OCI-LY1 (cell line): Measurements from ENCODE around the gene TARBP2.

Source experiments
- H2AFZ ChIP-seq: fragments of 200-600 bp; sonication (generic), shearing (Covaris generic); 2 replicates; pipeline ENCODE4 v1.6.0; 2014; ENCODE audit warnings: antibody characterized with exemption, mild to moderate bottlenecking, low read length
- H3F3A ChIP-seq: fragments of 200-600 bp; sonication (generic), shearing (Covaris generic); 2 replicates; pipeline ENCODE4 v1.6.0; 2014; ENCODE audit warnings: mild to moderate bottlenecking, antibody characterized with exemption, low read length, moderate library complexity; ENCODE audit not compliant: insufficient read depth
- H3K27ac ChIP-seq: fragments of 200-600 bp; sonication (generic); 2 replicates; pipeline ENCODE4 v1.5.1; 2014; ENCODE audit warnings: low read length, mixed run types, mild to moderate bottlenecking, low read depth; ENCODE audit not compliant: poor library complexity, severe bottlenecking
- H3K27me3 ChIP-seq: fragments of 200-600 bp; sonication (generic); 2 replicates; pipeline ENCODE4 v1.6.0; 2014; ENCODE audit warnings: antibody characterized with exemption, mild to moderate bottlenecking, low read length, moderate library complexity; ENCODE audit not compliant: insufficient read depth
- H3K36me3 ChIP-seq: fragments of 200-600 bp; sonication (generic); 2 replicates; pipeline ENCODE4 v1.6.1; 2014; ENCODE audit warnings: mild to moderate bottlenecking, antibody characterized with exemption, low read length, moderate library complexity, mixed read lengths; ENCODE audit not compliant: insufficient read depth
- H3K4me1 ChIP-seq: fragments of 200-600 bp; sonication (generic); 2 replicates; pipeline ENCODE4 v1.5.1; 2014; ENCODE audit warnings: mild to moderate bottlenecking, low read length, moderate library complexity; ENCODE audit not compliant: insufficient read depth, severe bottlenecking
- H3K4me2 ChIP-seq: fragments of 200-600 bp; sonication (generic), shearing (Covaris generic); 2 replicates; pipeline ENCODE4 v1.6.1; 2014; ENCODE audit warnings: low read length
- H3K4me3 ChIP-seq: fragments of 200-600 bp; sonication (generic); 2 replicates; pipeline ENCODE4 v1.5.1; 2014; ENCODE audit warnings: low read length, low read depth, mild to moderate bottlenecking, mixed read lengths; ENCODE audit not compliant: poor library complexity, severe bottlenecking
- H3K79me2 ChIP-seq: fragments of 200-600 bp; shearing (Covaris generic); 2 replicates; pipeline ENCODE4 v1.6.1; 2016; ENCODE audit warnings: mixed run types, low read length, mixed read lengths; ENCODE audit not compliant: insufficient read depth
- H3K9ac ChIP-seq: fragments of 200-600 bp; sonication (generic), shearing (Covaris generic); 2 replicates; pipeline ENCODE4 v1.6.1; 2014; ENCODE audit warnings: mild to moderate bottlenecking, low read length, mixed read lengths
- H3K9me2 ChIP-seq: fragments of 200-600 bp; sonication (generic), shearing (Covaris generic); 2 replicates; pipeline ENCODE4 v1.6.1; 2014; ENCODE audit warnings: low read depth, mild to moderate bottlenecking, low read length, mixed read lengths
- H3K9me3 ChIP-seq: fragments of 200-600 bp; shearing (Covaris generic); 2 replicates; pipeline ENCODE4 v1.6.1; 2014; ENCODE audit warnings: low read length, mixed read lengths
- H4K20me1 ChIP-seq: fragments of 200-600 bp; sonication (generic), shearing (Covaris generic); 2 replicates; pipeline ENCODE4 v1.6.0; 2016; ENCODE audit warnings: mild to moderate bottlenecking, low read length; ENCODE audit not compliant: insufficient read depth
- EZH2 ChIP-seq: fragments of 200-600 bp; sonication (generic), shearing (Covaris generic); IDR thresholded peaks from 2 replicates; pipeline ENCODE4 v1.8.0; 2017; ENCODE audit warnings: borderline replicate concordance, mixed run types, mild to moderate bottlenecking, antibody characterized with exemption, low read length, moderate library complexity, mixed read lengths
- TF ChIP-seq, protein P1 (sequence below): fragments of 200-600 bp; sonication (generic), shearing (Covaris generic); IDR thresholded peaks from 2 replicates; pipeline ENCODE4 v1.5.1; 2017; ENCODE audit warnings: mild to moderate bottlenecking, antibody characterized with exemption, low read length, moderate library complexity, mixed read lengths

The TARBP2 gene

DNA sequence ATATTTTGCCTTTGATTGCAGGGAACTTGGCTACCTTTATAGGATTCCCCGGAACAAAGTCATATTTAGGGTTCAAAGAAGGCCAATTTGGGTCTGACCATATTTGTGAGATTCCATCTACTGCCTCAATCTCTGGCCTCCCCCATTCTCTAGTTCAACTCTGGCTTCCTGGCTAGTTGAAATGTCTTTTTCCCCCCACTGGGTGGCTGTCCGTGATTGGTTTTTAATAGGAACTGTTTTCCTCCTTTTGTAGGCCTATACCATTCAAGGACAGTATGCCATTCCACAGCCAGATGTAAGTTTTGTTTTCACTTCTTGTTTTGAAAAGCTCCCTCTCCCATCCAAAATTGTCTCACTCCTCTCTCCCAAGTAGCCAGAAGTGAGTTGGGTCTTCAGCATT is 35.4 kb upstream of the TARBP2 start:
- Histone ChIP-seq H3K27me3 (no peaks in the 10 kb centered on the region), H3K4me3 (no peak overlapping the region), H2AFZ (no peak overlapping the region), H3K36me3 (peaks cover 100% of the 10 kb centered on the region), H4K20me1 (no peaks in the 10 kb centered on the region), H3K9ac (no peak overlapping the region), H3K9me2 (no peaks in the 10 kb centered on the region), H3F3A (no peaks in the 10 kb centered on the region), H3K4me1 (no peaks in the 10 kb centered on the region), H3K27ac (no peak overlapping the region), H3K79me2 (no peaks in the 10 kb centered on the region), H3K4me2 (no peak overlapping the region), H3K9me3 (no peaks in the 10 kb centered on the region)
- no peak for TF ChIP-seq EZH2
- TF ChIP-seq, protein P1, sequence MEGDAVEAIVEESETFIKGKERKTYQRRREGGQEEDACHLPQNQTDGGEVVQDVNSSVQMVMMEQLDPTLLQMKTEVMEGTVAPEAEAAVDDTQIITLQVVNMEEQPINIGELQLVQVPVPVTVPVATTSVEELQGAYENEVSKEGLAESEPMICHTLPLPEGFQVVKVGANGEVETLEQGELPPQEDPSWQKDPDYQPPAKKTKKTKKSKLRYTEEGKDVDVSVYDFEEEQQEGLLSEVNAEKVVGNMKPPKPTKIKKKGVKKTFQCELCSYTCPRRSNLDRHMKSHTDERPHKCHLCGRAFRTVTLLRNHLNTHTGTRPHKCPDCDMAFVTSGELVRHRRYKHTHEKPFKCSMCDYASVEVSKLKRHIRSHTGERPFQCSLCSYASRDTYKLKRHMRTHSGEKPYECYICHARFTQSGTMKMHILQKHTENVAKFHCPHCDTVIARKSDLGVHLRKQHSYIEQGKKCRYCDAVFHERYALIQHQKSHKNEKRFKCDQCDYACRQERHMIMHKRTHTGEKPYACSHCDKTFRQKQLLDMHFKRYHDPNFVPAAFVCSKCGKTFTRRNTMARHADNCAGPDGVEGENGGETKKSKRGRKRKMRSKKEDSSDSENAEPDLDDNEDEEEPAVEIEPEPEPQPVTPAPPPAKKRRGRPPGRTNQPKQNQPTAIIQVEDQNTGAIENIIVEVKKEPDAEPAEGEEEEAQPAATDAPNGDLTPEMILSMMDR, result no peak

DNA sequence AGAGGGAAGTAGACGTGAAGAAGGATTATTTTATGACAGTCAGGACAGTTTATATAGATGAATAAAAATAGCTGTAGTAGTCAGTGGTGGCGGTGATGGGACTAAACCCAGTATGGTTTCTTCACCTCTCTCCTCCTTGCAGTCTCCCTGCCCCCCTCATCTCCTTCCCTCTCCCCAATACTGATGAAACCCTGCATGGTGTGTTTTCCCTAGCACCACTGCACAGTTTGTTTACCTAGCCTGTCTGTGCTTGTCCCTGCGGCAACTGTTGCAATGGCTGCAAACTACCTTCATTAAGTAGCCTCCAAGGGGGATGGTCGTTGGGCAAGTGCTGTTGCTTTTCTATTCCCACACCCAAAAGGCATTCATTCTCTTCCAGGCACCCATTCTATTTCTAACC is 34.4 kb upstream of the TARBP2 start:
- H3K9me2 ChIP-seq, result no peaks in the 10 kb centered on the region
- no peaks in the 10 kb centered on the region for H3K4me1 ChIP-seq
- no peak overlapping the region for H3K9ac ChIP-seq
- H3K27ac ChIP-seq, result no peak overlapping the region
- no peak overlapping the region for H3K4me3 ChIP-seq
- H3K27me3 ChIP-seq, result no peaks in the 10 kb centered on the region
- no peaks in the 10 kb centered on the region for H3K79me2 ChIP-seq
- no peaks in the 10 kb centered on the region for H3F3A ChIP-seq
- H3K9me3 ChIP-seq, result no peaks in the 10 kb centered on the region
- no peak overlapping the region for H3K4me2 ChIP-seq
- TF ChIP-seq, protein P1, result no peak
- no peak overlapping the region for H2AFZ ChIP-seq
- H3K36me3 ChIP-seq, result peaks cover 98% of the 10 kb centered on the region
- H4K20me1 ChIP-seq, result no peaks in the 10 kb centered on the region

DNA sequence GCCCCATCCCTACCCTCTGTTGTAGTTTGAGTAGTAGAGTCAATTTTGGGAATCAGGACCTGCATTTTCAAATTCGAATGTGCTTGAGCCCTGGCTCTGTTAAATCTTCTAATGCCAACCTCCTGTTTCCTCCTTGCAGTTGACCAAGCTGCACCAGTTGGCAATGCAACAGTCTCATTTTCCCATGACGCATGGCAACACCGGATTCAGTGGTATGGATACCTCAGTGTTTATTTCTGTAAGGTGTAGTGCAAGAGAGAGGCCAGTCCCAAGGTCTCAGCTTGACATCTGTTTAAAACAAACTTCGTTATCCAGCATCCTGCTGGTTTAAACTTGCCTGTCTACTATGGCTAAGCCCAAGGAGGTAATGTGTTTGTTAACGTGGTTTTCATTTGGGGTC is 34.0 kb upstream of the TARBP2 start:
- TF ChIP-seq, protein P1, result no peak
- no peak for TF ChIP-seq EZH2
- 0 out of 2 replicates have a peak, but pooled peaks cover 1% of the 10 kb centered on the region for H3F3A ChIP-seq
- H3K36me3 ChIP-seq, result peaks cover 98% of the 10 kb centered on the region
- no peaks in the 10 kb centered on the region for H3K9me2 ChIP-seq
- H3K4me2 ChIP-seq, result no peak overlapping the region
- no peak overlapping the region for H3K27ac ChIP-seq
- no peak overlapping the region for H3K4me3 ChIP-seq
- H3K9me3 ChIP-seq, result no peaks in the 10 kb centered on the region
- H3K79me2 ChIP-seq, result no peaks in the 10 kb centered on the region
- no peaks in the 10 kb centered on the region for H3K4me1 ChIP-seq
- no peaks in the 10 kb centered on the region for H4K20me1 ChIP-seq
- no peak overlapping the region for H2AFZ ChIP-seq
- no peak overlapping the region for H3K9ac ChIP-seq
- H3K27me3 ChIP-seq, result no peaks in the 10 kb centered on the region
